ENCODE data around the gene PMP22.

GRCh38 chr17:15220785-15221184, 44.3 kb downstream of the PMP22 start:
- no peak for TF ChIP-seq POLR2A (IDR thresholded peaks at IDR 0.05)
- TF ChIP-seq, protein P1, sequence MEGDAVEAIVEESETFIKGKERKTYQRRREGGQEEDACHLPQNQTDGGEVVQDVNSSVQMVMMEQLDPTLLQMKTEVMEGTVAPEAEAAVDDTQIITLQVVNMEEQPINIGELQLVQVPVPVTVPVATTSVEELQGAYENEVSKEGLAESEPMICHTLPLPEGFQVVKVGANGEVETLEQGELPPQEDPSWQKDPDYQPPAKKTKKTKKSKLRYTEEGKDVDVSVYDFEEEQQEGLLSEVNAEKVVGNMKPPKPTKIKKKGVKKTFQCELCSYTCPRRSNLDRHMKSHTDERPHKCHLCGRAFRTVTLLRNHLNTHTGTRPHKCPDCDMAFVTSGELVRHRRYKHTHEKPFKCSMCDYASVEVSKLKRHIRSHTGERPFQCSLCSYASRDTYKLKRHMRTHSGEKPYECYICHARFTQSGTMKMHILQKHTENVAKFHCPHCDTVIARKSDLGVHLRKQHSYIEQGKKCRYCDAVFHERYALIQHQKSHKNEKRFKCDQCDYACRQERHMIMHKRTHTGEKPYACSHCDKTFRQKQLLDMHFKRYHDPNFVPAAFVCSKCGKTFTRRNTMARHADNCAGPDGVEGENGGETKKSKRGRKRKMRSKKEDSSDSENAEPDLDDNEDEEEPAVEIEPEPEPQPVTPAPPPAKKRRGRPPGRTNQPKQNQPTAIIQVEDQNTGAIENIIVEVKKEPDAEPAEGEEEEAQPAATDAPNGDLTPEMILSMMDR (IDR thresholded peaks at IDR 0.05) = no peak
- no peak for TF ChIP-seq POLR2AphosphoS5 (IDR thresholded peaks at IDR 0.05; ENCODE audit: insufficient read depth in 1 of 2, low read depth in 1 of 2)

Measured in vagina (tissue), 2 donors.